Heart left ventricle (tissue), 16 donors: Measurements from ENCODE around the gene SEMA5B. TPM values are rescaled to one million over a fixed set of nuclear protein-coding genes. Genes with fewer than 3 reads are reported as not detected.

ENCODE experiments used
- ATAC-seq, 4 donors: fragments of 200-7000 bp; cut with Tn5 transposase; one replicate each; pipeline ENCODE4 v1.9.1; 2020 to 2022; ENCODE audit warnings: moderate library complexity in 4 of 4, mild to moderate bottlenecking in 3 of 4, moderate number of reproducible peaks in 1 of 4
- DNase-seq, 5 donors: peaks; one replicate each; pipeline ENCODE4 v3.0.0-alpha.2; 2020
- H3K27ac ChIP-seq, 12 donors: fragments of 200-600 bp; sonication (generic) in 4 of 12; one replicate each; pipeline versions ENCODE4 v1.5.0 to v1.8.0; 2016 to 2022; ENCODE audit warnings: mild to moderate bottlenecking in 2 of 12
- H3K27me3 ChIP-seq, 9 donors: fragments of 200-600 bp; sonication (generic) in 2 of 9; one replicate each; pipeline versions ENCODE4 v1.5.1 to v1.8.0; 2016 to 2022; ENCODE audit warnings: mild to moderate bottlenecking in 3 of 9
- H3K36me3 ChIP-seq, 9 donors: fragments of 200-600 bp; sonication (generic) in 2 of 9; one replicate each; pipeline versions ENCODE4 v1.5.0 to v1.8.0; 2018 to 2022; ENCODE audit warnings: mild to moderate bottlenecking in 2 of 9
- H3K4me1 ChIP-seq, 12 donors: fragments of 200-600 bp; sonication (generic) in 4 of 12; one replicate each; pipeline versions ENCODE4 v1.5.0 to v1.8.0; 2016 to 2022; ENCODE audit warnings: mild to moderate bottlenecking in 3 of 12
- H3K4me3 ChIP-seq, 12 donors: fragments of 200-600 bp; sonication (generic) in 4 of 12; one replicate each; pipeline versions ENCODE4 v1.5.0 to v1.8.0; 2017 to 2022; ENCODE audit warnings: mild to moderate bottlenecking in 9 of 12, moderate library complexity in 4 of 12
- H3K9me3 ChIP-seq, 12 donors: fragments of 200-600 bp; sonication (generic) in 4 of 12; one replicate each; pipeline versions ENCODE4 v1.5.0 to v1.8.0; 2016 to 2022; ENCODE audit warnings: mild to moderate bottlenecking in 1 of 12
- POLR2A ChIP-seq, 2 donors: fragments of 450-650 bp; IDR thresholded peaks; one replicate each; pipeline ENCODE4 v1.6.1; 2017; ENCODE audit warnings: antibody characterized with exemption in 2 of 2, mild to moderate bottlenecking in 2 of 2, moderate library complexity in 2 of 2
- WGBS, 4 donors: extraction: QIAGEN DNeasy Blood & Tissue Kit in 2 of 4; methylation state at CpG; one replicate each; pipeline versions ENCODE4 v1.1.5 to v1.1.7; 2013 to 2018; 5-methylcytosine and 5-hydroxymethylcytosine counted together
- intact Hi-C, 10 donors: fragments of 100-400 bp; cut with DNase I; formaldehyde crosslinking; loops; one replicate each; pipeline versions ENCODE4 v1.11.1 to v1.14.2; 2022
- polyA plus RNA-seq, 2 donors: library from polyadenylated mRNA; stranded (reverse); fragments of 200-250 nt; gene quantifications; one replicate each; pipeline ENCODE4 v1.2.3, GENCODE V29; 2013
- total RNA-seq, 9 donors: library from RNA; depleted of rRNA in 2 of 9; stranded (reverse); fragments of >200 nt in 2 of 9; fragmentation: NEBNext Ultra II Directional in 3 of 9; extraction: Animal tissue kit (Norgen Biotek cat#: 25700) in 3 of 9; gene quantifications; one replicate each; pipeline versions ENCODE4 v1.1.0 to v1.2.4, GENCODE V29; 2016 to 2023
- TF ChIP-seq, protein P1 (sequence below), 12 donors: fragments of 200-600 bp; sonication (generic) in 4 of 12; IDR thresholded peaks; one replicate each; pipeline versions ENCODE4 v1.5.0 to v1.8.0; 2018 to 2022; ENCODE audit warnings: antibody characterized with exemption in 12 of 12, mild to moderate bottlenecking in 5 of 12
- donor health status: ischemic (EF 13 %, LVEDD 7.1; RV severe dilation, severe dysfunction).
- donor health status: healthy with polysubstance abuse.
- donor health status: DM: no; HTN: yes; CAD: no.
- donor health status: DM: no; HTN: no; CAD: no.
- donor health status: ischemic (EF 25% LVEDD 6.9; RV normal size, moderate dysfunction).
- donor health status: ischemic (EF 25% LVEDD 5.7; RV mildly dilated, moderate dysfunction).
- donor health status: healthy.
- donor health status: DM: yes; HTN: yes; CAD: no.
- donor health status: ischemic (EF 35%, LVEDD 5.7; RV mildly dilated, moderate dysfunction).
- donor health status: nonischemic (EF 11% LVEDD 7.7; RV severe dilation, severe dysfunction).
- donor health status: DM: yes; HTN: yes; CAD: no.
- donor health status: PGD.
- donor health status: ischemic (EF 29% LVEDD 5.4; RV normal size, mild dysfunction).
- donor health status: nonischemic (EF 23%, LVEDD 6.1; RV moderate dilation, normal function).

SEMA5B gene
- total and polyA plus RNA-seq, 11 donors: 2.2 to 16.7 (median 7.0) TPM

DNA sequence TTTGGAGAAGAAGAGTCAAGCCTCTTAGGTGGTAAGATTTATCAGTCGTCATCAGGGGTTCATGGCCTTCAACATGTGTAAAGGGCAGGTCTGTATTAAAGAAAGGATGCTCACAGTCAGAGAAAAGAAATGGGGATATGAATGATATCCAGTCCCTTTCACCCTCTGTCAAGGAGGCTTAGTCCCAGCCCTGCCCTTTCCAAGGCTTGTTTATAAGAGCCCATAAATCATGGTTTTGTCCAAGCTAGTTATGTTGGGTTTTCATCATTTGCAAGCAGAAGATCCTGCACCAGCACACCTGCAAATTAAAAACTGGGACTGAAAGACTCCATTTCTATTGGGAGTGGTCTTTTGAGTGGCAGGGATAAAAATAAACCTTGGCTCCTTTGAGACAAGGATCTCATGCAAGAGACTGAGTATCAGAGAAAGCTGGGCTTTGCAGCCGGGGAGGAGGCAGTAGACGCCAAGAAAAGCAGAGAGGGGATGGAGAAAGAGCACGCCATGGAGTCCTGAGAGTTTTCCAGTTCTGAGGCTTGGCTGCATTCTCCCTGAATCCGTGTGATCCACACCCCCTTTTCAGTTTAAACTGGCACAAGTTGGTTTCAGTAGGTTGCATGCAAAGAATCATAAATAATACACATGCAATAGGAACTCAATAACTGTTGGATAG, 26.7 kb upstream of the SEMA5B start:
- H3K36me3 ChIP-seq: no peaks in the 10 kb centered on the region

GRCh38 chr3:123053107-123053506, 25.5 kb upstream of the SEMA5B start:
- WGBS, 4 donors: 62 to 77% (median 65%) methylated on average over 2 of the region's 2 CpGs
- peak overlapping the region in 3 of 12 donors; percentile 5 to 40 (median 8) for H3K27ac ChIP-seq

More for the DNA sequence above, 26.7 kb upstream of the SEMA5B start:
- no peak overlapping the region for H3K4me3 ChIP-seq
- no peaks in the 10 kb centered on the region for H3K9me3 ChIP-seq
- peaks cover 0 to 9% (median 0%) of the 10 kb centered on the region in 12 donors for H3K4me1 ChIP-seq
- WGBS, 4 donors: 48 to 69% (median 66%) methylated on average over 5 of the region's 5 CpGs
- no peaks in the 10 kb centered on the region for H3K27me3 ChIP-seq
- peak overlapping the region in 1 of 12 donors; percentile 40 for H3K27ac ChIP-seq
- ATAC-seq: no peak
- TF ChIP-seq, protein P1, sequence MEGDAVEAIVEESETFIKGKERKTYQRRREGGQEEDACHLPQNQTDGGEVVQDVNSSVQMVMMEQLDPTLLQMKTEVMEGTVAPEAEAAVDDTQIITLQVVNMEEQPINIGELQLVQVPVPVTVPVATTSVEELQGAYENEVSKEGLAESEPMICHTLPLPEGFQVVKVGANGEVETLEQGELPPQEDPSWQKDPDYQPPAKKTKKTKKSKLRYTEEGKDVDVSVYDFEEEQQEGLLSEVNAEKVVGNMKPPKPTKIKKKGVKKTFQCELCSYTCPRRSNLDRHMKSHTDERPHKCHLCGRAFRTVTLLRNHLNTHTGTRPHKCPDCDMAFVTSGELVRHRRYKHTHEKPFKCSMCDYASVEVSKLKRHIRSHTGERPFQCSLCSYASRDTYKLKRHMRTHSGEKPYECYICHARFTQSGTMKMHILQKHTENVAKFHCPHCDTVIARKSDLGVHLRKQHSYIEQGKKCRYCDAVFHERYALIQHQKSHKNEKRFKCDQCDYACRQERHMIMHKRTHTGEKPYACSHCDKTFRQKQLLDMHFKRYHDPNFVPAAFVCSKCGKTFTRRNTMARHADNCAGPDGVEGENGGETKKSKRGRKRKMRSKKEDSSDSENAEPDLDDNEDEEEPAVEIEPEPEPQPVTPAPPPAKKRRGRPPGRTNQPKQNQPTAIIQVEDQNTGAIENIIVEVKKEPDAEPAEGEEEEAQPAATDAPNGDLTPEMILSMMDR (IDR thresholded peaks at IDR 0.05): no peak
- TF ChIP-seq POLR2A (IDR thresholded peaks at IDR 0.05): no peak
- intact Hi-C loops: no loop called here
- DNase-seq: no peak

GRCh38 chr3:123050666-123051065, 23.1 kb upstream of the SEMA5B start:
- Histone ChIP-seq H3K4me3 (no peak overlapping the region), H3K27ac (no peak overlapping the region), H3K36me3 (no peaks in the 10 kb centered on the region), H3K4me1 (peaks cover 0 to 22% (median 1%) of the 10 kb centered on the region in 12 donors), H3K9me3 (no peaks in the 10 kb centered on the region), H3K27me3 (no peaks in the 10 kb centered on the region)
- intact Hi-C loops: no loop called here
- TF ChIP-seq, protein P1 (IDR thresholded peaks at IDR 0.05): no peak
- no peak for TF ChIP-seq POLR2A (IDR thresholded peaks at IDR 0.05)
- ATAC-seq (no peak), DNase-seq (no peak)
- 88 to 94% (median 92%) methylated on average over 2 of the region's 2 CpGs for WGBS, 4 donors

More at GRCh38 chr3:123053107-123053506, 25.5 kb upstream of the SEMA5B start:
- no peaks in the 10 kb centered on the region for H3K9me3 ChIP-seq
- no peaks in the 10 kb centered on the region for H3K27me3 ChIP-seq
- ATAC-seq: peak in 2 of 4 donors; percentile 74 to 90
- H3K4me1 ChIP-seq: peaks cover 0 to 18% (median 1%) of the 10 kb centered on the region in 12 donors
- no peak overlapping the region for H3K4me3 ChIP-seq
- TF ChIP-seq, protein P1 (IDR thresholded peaks at IDR 0.05): no peak
- no peak for TF ChIP-seq POLR2A (IDR thresholded peaks at IDR 0.05)
- intact Hi-C loops: no loop called here
- DNase-seq: peak in 2 of 5 donors; percentile 54 to 59
- H3K36me3 ChIP-seq: no peaks in the 10 kb centered on the region

DNA sequence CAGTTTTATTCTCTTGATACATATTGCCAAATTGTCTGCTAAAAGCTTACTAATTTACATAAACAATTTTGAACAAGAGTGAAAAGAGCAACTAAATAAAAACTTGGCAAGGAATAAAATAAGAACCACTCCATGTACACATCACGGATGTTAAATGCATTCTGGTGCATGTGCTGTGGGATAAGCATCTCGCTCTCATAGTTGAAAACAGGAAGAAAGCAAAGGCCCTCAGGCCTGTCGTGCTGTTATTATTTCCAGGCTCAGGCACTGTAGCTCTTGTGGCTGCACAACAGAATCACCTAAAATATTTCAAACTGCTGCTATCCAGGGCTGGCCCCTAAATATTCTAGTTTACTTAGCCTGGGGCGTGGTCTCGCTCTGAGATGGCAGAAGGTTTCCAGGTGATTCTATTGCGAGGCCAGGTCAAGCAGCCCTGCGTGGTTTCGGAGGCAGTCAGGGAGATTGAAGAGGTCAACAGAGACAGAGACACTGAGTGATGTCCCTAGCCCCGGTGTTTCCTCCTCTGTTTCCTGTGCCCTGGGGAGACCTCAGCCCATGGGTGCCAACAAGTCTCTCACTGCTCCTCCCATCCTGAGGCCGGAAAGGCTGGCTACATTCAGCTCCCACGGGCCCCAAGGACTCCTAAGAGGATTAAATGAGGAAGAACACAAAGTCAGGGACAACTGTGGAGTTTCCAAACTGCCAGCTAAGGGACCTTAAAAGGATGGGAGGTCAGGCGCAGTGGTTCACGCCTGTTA, 21.1 kb upstream of the SEMA5B start:
- Histone ChIP-seq H3K27ac (peak overlapping the region in 8 of 12 donors; percentile 2 to 49 (median 23)), H3K27me3 (no peaks in the 10 kb centered on the region), H3K4me1 (peaks cover 0 to 16% (median 0%) of the 10 kb centered on the region in 12 donors), H3K36me3 (no peaks in the 10 kb centered on the region), H3K4me3 (no peak overlapping the region), H3K9me3 (no peaks in the 10 kb centered on the region)
- TF ChIP-seq, protein P1 (IDR thresholded peaks at IDR 0.05): no peak
- TF ChIP-seq POLR2A (IDR thresholded peaks at IDR 0.05): no peak
- ATAC-seq (peak in 3 of 4 donors; percentile 38 to 51 (median 47)), DNase-seq (no peak)
- intact Hi-C loops: no loop called here
- 53 to 65% (median 61%) methylated on average over 11 to 13 of the region's 13 CpGs for WGBS, 4 donors
